ENCODE data around the gene POLR3E. TPM values are rescaled to one million over a fixed set of nuclear protein-coding genes. Genes with fewer than 3 reads are reported as not detected.

Gene POLR3E
- total RNA-seq, 1 donor from 2014 or later: 45.4 TPM

GRCh38 chr16:22317001-22317530, 19.9 kb downstream of the POLR3E start:
- DNase-seq: no peak

GRCh38 chr16:22317625-22318024, 20.4 kb downstream of the POLR3E start:
- no peak for DNase-seq

GRCh38 chr16:22318690-22319358, 21.6 kb downstream of the POLR3E start:
- no peak for DNase-seq

GRCh38 chr16:22320572-22321339, 23.5 kb downstream of the POLR3E start:
- no peak for DNase-seq

GRCh38 chr16:22321340-22322001, 24.3 kb downstream of the POLR3E start:
- DNase-seq: peak; percentile 22

GRCh38 chr16:22322021-22322471, 24.8 kb downstream of the POLR3E start:
- DNase-seq: no peak

- DNase-seq: no peak
Observed at GRCh38 chr16:22322741-22323140, 25.5 kb downstream of the POLR3E start.

- DNase-seq: no peak
Observed at GRCh38 chr16:22323173-22323958, 26.2 kb downstream of the POLR3E start.

GRCh38 chr16:22323959-22324786, 27.0 kb downstream of the POLR3E start:
- DNase-seq: no peak

- DNase-seq: no peak
Observed at GRCh38 chr16:22324787-22325597, 27.8 kb downstream of the POLR3E start.

GRCh38 chr16:22325598-22326368, 28.6 kb downstream of the POLR3E start:
- DNase-seq: no peak

GRCh38 chr16:22326369-22326652, 29.1 kb downstream of the POLR3E start:
- no peak for DNase-seq

GRCh38 chr16:22326771-22327445, 29.7 kb downstream of the POLR3E start:
- DNase-seq: no peak

- DNase-seq: no peak
Observed at GRCh38 chr16:22327446-22327775, 30.2 kb downstream of the POLR3E start.

GRCh38 chr16:22328081-22328725, 31.0 kb downstream of the POLR3E start:
- DNase-seq: no peak

- DNase-seq: no peak
Observed at GRCh38 chr16:22329199-22329695, 32.0 kb downstream of the POLR3E start.

GRCh38 chr16:22330326-22330725, 33.1 kb downstream of the POLR3E start:
- DNase-seq: no peak

GRCh38 chr16:22333457-22333994, 36.3 kb downstream of the POLR3E start:
- DNase-seq: no peak

All from occipital lobe (tissue), 2 donors.